HG02678 (cell line): ENCODE results near the gene RTN4RL1.
"Not testable (repeated sequence)": the region's sequence is repeated elsewhere in the genome, so short reads cannot be mapped to it uniquely, and the experiment has no call there.

Experiments used
- ATAC-seq: cut with Tn5 transposase; IDR thresholded peaks from one replicate; pipeline ENCODE4 v1.9.1; 2021; ENCODE audit warnings: mild to moderate bottlenecking, moderate library complexity; ENCODE audit not compliant: unreplicated experiment

RTN4RL1 gene

GRCh38 chr17:1899403-1900000, 125.6 kb downstream of the RTN4RL1 start:
- ATAC-seq = no peak

DNA sequence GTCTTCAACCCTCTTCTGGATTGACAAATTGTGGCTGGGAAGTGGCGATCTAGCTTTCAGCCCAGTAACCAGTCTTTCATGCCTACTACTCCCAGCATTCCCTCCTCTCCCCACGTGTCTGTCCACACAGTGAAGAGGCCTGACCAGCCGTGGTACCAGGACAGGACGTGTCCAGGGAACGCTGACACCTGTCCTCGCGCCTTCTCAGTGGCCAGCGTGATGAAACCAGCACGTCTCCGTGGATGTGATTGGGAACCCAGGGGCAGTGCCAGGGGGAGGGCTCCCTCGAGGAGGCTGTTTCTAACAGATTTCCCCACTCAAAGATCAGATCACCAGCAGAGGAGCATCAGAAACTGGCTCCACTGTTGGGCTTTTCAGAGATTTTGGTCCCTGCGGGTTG, 126.3 kb downstream of the RTN4RL1 start:
- ATAC-seq = no peak

GRCh38 chr17:1898332-1898731, 126.8 kb downstream of the RTN4RL1 start:
- no peak for ATAC-seq

DNA sequence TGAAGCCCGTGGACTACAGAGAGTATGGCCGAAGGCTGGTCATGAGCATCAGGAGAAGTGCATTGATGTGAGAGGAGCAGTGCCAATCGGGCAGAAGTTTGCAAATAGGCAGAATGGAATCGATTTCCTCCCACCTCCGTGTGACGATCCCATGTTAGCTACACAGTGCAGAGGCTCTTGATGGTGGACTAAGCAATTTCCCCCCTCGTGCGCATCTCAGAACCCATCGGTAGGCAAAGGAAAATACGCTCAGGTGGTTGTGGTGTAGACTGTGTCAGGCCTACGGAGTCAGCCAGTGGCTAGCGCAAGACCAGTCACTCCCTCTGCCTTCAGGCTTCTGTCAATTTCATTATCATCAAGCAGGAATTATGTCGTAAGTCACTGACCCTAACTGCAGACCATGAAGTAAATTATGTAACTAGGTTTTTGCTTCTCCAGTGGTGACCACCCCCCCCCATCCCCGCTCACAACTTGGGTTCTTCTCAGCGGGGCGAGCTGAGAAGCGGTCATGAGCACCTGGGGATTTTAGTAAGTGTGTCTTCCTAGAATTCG, 128.0 kb downstream of the RTN4RL1 start:
- ATAC-seq = no peak

DNA sequence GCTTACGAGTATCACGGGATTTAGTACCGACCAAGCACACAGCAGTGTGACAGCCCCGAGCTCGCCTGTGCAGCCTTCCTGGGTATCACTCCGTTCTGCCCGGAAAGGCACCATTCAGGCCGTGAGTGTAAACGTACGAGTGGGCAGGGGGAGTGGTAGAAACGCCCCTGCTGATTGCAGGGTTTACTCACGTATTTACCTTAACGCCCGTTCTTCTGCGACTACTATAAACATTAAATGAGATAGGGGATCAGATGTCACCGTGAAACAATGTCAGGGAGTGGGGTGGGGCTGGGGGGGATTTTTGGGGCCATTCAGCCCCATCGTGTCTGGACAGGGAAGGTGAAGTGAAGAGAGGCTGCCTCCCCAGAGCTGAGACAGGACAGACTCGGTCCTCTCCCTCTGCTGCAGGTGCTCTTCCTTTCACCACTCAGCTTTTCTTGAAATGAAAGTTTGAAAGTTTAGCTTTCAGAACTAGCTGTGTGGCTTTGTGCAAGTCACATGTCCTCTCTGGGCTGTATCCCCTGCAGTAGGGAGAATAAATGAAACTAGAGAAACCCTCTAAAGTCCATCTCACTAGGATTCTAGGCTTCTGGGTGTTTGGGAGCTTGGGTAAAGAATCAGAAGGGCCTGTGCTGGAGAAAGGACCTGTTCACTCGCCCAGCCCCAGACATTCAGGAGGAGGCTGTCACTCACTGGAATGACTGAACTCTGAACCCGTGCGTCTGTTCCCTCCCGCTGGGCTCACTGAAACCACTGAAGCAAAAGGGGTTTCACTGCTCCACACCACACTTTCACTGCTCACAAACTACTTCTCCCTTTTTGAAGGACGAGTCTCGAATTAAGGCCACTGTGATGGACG, 128.7 kb downstream of the RTN4RL1 start:
- no peak for ATAC-seq

- ATAC-seq = not testable (repeated sequence)
These were observed 129.7 kb downstream of the RTN4RL1 start for GRCh38 chr17:1895479-1895878.

DNA sequence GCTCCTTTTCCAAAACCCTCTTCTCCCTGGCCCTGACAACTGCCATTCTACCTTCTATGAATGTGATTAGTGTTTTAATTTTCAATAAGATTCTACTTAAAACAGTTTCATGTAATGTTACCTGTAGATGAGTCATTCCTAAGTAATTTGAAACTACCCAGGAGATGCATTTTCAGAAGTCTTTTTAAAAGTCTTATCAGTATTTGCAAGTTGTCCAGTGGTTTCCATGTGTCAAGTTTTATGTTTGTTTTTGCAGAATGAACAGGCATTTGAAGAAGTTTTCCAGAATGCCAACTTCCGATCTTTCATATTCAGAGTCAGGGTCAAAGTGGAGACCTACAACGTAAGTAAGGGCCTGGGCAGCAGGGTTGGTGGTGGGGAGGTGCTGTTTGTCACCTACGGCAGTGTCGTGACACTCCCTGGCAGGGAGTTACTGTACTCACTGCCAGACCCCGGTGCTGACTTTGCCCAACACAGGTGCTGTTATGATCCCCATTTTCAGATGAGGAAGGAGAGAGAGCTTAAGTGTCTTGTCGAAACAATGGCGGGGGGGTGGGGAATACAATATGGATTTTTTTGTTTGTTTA, 130.3 kb downstream of the RTN4RL1 start:
- ATAC-seq = no peak

- no peak for ATAC-seq
These were observed 134.2 kb downstream of the RTN4RL1 start for GRCh38 chr17:1890758-1891450.

DNA sequence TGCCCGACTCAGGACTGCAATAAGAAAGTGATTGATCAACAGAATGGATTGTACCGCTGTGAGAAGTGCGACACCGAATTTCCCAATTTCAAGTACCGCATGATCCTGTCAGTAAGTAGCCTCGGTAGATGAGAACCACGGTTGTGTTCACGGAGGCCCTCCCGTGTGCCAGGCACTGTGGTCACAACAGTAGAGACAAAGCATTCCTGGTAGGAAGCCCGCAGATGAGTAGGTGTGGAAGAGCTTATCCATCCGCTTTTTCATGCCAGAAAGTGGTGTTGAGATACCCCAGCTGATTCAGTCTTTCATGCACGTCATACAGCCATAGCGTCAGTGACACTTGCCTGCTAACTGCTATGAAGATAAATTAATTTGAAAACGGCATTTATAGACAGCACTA, 136.4 kb downstream of the RTN4RL1 start:
- ATAC-seq = no peak
